HFFc6 (cell line): ENCODE data around the gene SLC35D2. TPM values are rescaled to one million over a fixed set of nuclear protein-coding genes. Genes with fewer than 3 reads are reported as not detected.

Source experiments
- DNase-seq: peaks from one replicate; pipeline ENCODE4 v3.0.0-alpha.2; 2018
- H3K27ac Mint-ChIP-seq: 2 replicates; pipeline ENCODE4 v1.8.0; 2020; ENCODE audit warnings: mild to moderate bottlenecking, mixed read lengths
- H3K27me3 Mint-ChIP-seq: 2 replicates; pipeline ENCODE4 v1.8.0; 2021; ENCODE audit warnings: mild to moderate bottlenecking, moderate library complexity, mixed read lengths; ENCODE audit not compliant: insufficient read depth
- H3K36me3 Mint-ChIP-seq: 2 replicates; pipeline ENCODE4 v1.8.0; 2021; ENCODE audit warnings: low read depth, mixed read lengths
- H3K4me1 Mint-ChIP-seq: 2 replicates; pipeline ENCODE4 v1.8.0; 2020; ENCODE audit warnings: low read depth, mixed read lengths
- H3K4me3 Mint-ChIP-seq: 2 replicates; pipeline ENCODE4 v1.8.0; 2020; ENCODE audit warnings: mild to moderate bottlenecking, moderate library complexity, mixed read lengths
- H3K9me3 Mint-ChIP-seq: 2 replicates; pipeline ENCODE4 v1.8.0; 2020; ENCODE audit warnings: mild to moderate bottlenecking, mixed read lengths
- CTCF ChIP-seq: fragments of 200-600 bp; sonication (generic); IDR thresholded peaks from 2 replicates; pipeline ENCODE4 v1.5.0; 2021; ENCODE audit warnings: antibody characterized with exemption, mild to moderate bottlenecking
- total RNA-seq, 6 experiments: library from RNA; stranded (reverse); fragmentation: NEBNext Ultra II Directional; extraction: Animal tissue kit (Norgen Biotek cat#: 25700); gene quantifications; 2 replicates in 1 of 6; 3 replicates in 5 of 6; pipeline ENCODE4 v1.2.3, GENCODE V29; 2021

Gene SLC35D2
- total RNA-seq, 6 experiments from 2014 or later: 15.6 to 23.9 (median 19.9) TPM

GRCh38 chr9:96343515-96344360 lies 39.8 kb downstream of the SLC35D2 start:
- TF ChIP-seq CTCF: no peak
- no peak for DNase-seq
- peak overlapping the region; percentile 34; the same call in 1 of the 2 replicates for H3K4me3 Mint-ChIP-seq
- peaks cover 42% of the 10 kb centered on the region for H3K4me1 Mint-ChIP-seq
- peak overlapping the region; percentile 48 for H3K27ac Mint-ChIP-seq
- no peaks in the 10 kb centered on the region for H3K27me3 Mint-ChIP-seq
- peaks cover 14% of the 10 kb centered on the region for H3K36me3 Mint-ChIP-seq
- no peaks in the 10 kb centered on the region for H3K9me3 Mint-ChIP-seq

- Mint-ChIP-seq H3K4me3 (no peak overlapping the region), H3K4me1 (peaks cover 42% of the 10 kb centered on the region), H3K9me3 (no peaks in the 10 kb centered on the region), H3K36me3 (peaks cover 6% of the 10 kb centered on the region; the same call in 1 of the 2 replicates), H3K27ac (no peak overlapping the region), H3K27me3 (no peaks in the 10 kb centered on the region)
- no peak for DNase-seq
- TF ChIP-seq CTCF: no peak
Observed at GRCh38 chr9:96342571-96343245, 40.8 kb downstream of the SLC35D2 start.

- no peak for TF ChIP-seq CTCF
- Mint-ChIP-seq H3K27me3 (no peaks in the 10 kb centered on the region), H3K9me3 (no peaks in the 10 kb centered on the region), H3K36me3 (peaks cover 6% of the 10 kb centered on the region; the same call in 1 of the 2 replicates), H3K27ac (no peak overlapping the region), H3K4me1 (peaks cover 42% of the 10 kb centered on the region), H3K4me3 (no peak overlapping the region)
- no peak for DNase-seq
Observed at GRCh38 chr9:96340707-96341106, 42.8 kb downstream of the SLC35D2 start.

GRCh38 chr9:96338299-96338698 lies 45.2 kb downstream of the SLC35D2 start:
- Mint-ChIP-seq H3K4me3 (no peak overlapping the region), H3K27ac (no peak overlapping the region), H3K9me3 (no peaks in the 10 kb centered on the region), H3K4me1 (peaks cover 19% of the 10 kb centered on the region), H3K27me3 (no peaks in the 10 kb centered on the region), H3K36me3 (peaks cover 10% of the 10 kb centered on the region; the same call in 1 of the 2 replicates)
- DNase-seq: no peak
- TF ChIP-seq CTCF: no peak

- no peak for TF ChIP-seq CTCF
- H3K27ac Mint-ChIP-seq: no peak overlapping the region
- DNase-seq: no peak
- no peak overlapping the region for H3K4me3 Mint-ChIP-seq
- H3K9me3 Mint-ChIP-seq: no peaks in the 10 kb centered on the region
- 0 out of 2 replicates have a peak, but pooled peaks cover 6% of the 10 kb centered on the region for H3K36me3 Mint-ChIP-seq
- H3K27me3 Mint-ChIP-seq: no peaks in the 10 kb centered on the region
- H3K4me1 Mint-ChIP-seq: peaks cover 9% of the 10 kb centered on the region
Observed at GRCh38 chr9:96333958-96334357, 49.6 kb downstream of the SLC35D2 start.
